ENCODE data around the gene LSM3. TPM values are rescaled to one million over a fixed set of nuclear protein-coding genes. Genes with fewer than 3 reads are reported as not detected.

The LSM3 gene
- polyA plus RNA-seq, 3 donors = 14.5 to 20.0 (median 18.5) TPM

- no peak for DNase-seq (ENCODE audit: extremely low read depth in 1 of 11, low read depth in 9 of 11, low spot score in 4 of 11)
Observed at GRCh38 chr3:14244521-14245247, 66.1 kb downstream of the LSM3 start.

GRCh38 chr3:14245248-14245639 lies 66.6 kb downstream of the LSM3 start:
- DNase-seq (ENCODE audit: extremely low read depth in 1 of 11, low read depth in 9 of 11, low spot score in 4 of 11) = no peak

GRCh38 chr3:14245822-14246221 lies 67.2 kb downstream of the LSM3 start:
- DNase-seq (ENCODE audit: extremely low read depth in 1 of 11, low read depth in 9 of 11, low spot score in 4 of 11) = no peak

- no peak for DNase-seq (ENCODE audit: extremely low read depth in 1 of 11, low read depth in 9 of 11, low spot score in 4 of 11)
Observed at GRCh38 chr3:14246414-14246813, 67.8 kb downstream of the LSM3 start.

GRCh38 chr3:14248477-14248848 lies 69.8 kb downstream of the LSM3 start:
- no peak for DNase-seq (ENCODE audit: extremely low read depth in 1 of 11, low read depth in 9 of 11, low spot score in 4 of 11)

GRCh38 chr3:14248849-14249523 lies 70.4 kb downstream of the LSM3 start:
- peak in 9 of 11 donors; percentile 15 to 47 (median 30) for DNase-seq (ENCODE audit: extremely low read depth in 1 of 11, low read depth in 9 of 11, low spot score in 4 of 11)

Other genes starting within 250 kb of the LSM3 start
- 10 to 100 TPM; 16.3 to 20.9 (median 19.7) TPM for gene CHCHD4, start 53.9 kb upstream of the LSM3 start, polyA plus RNA-seq (ENCODE audit: insufficient read length in 3 of 3)
- 10 to 100 TPM; 53.7 to 60.6 (median 56.0) TPM for gene TMEM43, start 53.8 kb upstream of the LSM3 start, polyA plus RNA-seq (ENCODE audit: insufficient read length in 3 of 3)
- 10 to 100 TPM; 42.7 to 60.4 (median 52.6) TPM for gene XPC, start 216 bp upstream of the LSM3 start, polyA plus RNA-seq (ENCODE audit: insufficient read length in 3 of 3)
- 10 to 100 TPM; 17.3 to 26.9 (median 18.8) TPM for gene SLC6A6, start 223.8 kb downstream of the LSM3 start, polyA plus RNA-seq (ENCODE audit: insufficient read length in 3 of 3)